ENCODE results near the gene GLCE.

GLCE gene

GRCh38 chr15:69244798-69245197 is 84.4 kb downstream of the GLCE start:
- no peak overlapping the region for H3K4me3 ChIP-seq
- no peaks in the 10 kb centered on the region for H3K27me3 ChIP-seq
- H4K20me1 ChIP-seq: no peaks in the 10 kb centered on the region
- peaks cover 0 to 7% (median 0%) of the 10 kb centered on the region in 10 experiments; a peak in 1 of 20 replicates for H3K4me1 ChIP-seq
- no peak for TF ChIP-seq Cebpa-rat (IDR thresholded peaks at IDR 0.05)
- no peak overlapping the region for H3K27ac ChIP-seq
- H3K4me2 ChIP-seq: no peak overlapping the region
- H3K9ac ChIP-seq: no peak overlapping the region
- peaks cover 0 to 4% (median 0%) of the 10 kb centered on the region in 11 experiments; a peak in 1 of 22 replicates for H3K9me3 ChIP-seq (replicated peaks in 1 of 11)
- H3K36me3 ChIP-seq: no peaks in the 10 kb centered on the region

DNA sequence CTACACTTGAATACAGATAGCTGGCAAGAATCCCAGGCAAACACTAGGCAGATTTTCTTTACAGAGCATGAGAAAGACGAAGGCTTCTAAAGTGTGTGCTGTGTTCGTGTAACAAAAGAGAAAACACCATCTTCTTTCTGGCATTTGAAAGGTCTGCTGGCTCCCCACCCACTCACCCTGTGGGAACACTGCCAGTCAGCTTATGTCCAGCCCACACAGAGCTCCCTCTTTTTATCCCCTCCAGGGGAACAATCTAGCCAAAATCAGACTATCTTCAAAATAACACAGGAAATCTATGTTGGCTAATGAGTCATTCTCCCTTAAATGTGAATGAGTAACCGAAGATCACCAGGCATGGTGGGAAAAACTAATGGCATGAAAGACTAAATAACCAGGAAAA is 92.7 kb downstream of the GLCE start:
- Histone ChIP-seq H3K4me2 (peak overlapping the region in 4 of 11 experiments; percentile 18 to 64 (median 30); a peak in 6 of 22 replicates), H3K9me3 (replicated peaks in 1 of 11) (no peaks in the 10 kb centered on the region), H3K4me1 (peaks cover 0 to 9% (median 0%) of the 10 kb centered on the region in 10 experiments; a peak in 7 of 20 replicates), H3K27me3 (no peaks in the 10 kb centered on the region), H3K4me3 (no peak overlapping the region), H3K27ac (no peak overlapping the region), H3K36me3 (peaks cover 0 to 8% (median 0%) of the 10 kb centered on the region in 11 experiments; a peak in 3 of 22 replicates), H4K20me1 (no peaks in the 10 kb centered on the region), H3K9ac (no peak overlapping the region)
- TF ChIP-seq Cebpa-rat (IDR thresholded peaks at IDR 0.05): no peak

DNA sequence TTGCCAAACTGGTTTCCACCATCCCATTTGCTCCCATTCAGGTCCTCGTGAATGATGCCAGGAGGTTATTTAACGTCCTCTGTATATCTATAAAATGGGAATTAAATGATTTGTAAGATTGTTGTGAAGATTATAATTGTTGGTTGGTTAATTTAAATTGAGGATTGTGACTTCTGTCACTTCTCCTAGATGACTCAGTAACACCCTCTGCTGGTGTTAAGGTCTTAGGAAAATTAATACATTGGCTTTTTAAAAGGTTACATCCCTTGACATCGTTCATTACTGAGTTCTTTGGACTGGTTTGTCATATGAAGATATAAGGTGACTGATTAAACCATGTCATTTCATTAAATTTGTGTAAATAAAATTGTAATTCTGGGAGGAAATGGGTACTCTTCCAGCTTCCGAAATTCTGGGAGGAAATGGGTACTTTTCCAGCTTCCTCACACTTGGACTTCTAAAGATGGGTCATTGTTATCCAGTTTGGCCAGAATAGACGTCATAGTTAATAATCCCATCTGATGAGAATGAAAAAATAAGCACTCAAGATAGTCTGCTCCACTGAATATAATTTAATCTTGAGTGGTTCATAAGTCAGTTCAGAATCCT is 105.0 kb downstream of the GLCE start:
- Histone ChIP-seq H3K9ac (no peak overlapping the region), H3K4me2 (no peak overlapping the region), H3K36me3 (peaks cover 0 to 18% (median 7%) of the 10 kb centered on the region in 11 experiments; a peak in 8 of 22 replicates), H3K4me3 (no peak overlapping the region), H3K9me3 (replicated peaks in 1 of 11) (no peaks in the 10 kb centered on the region), H4K20me1 (no peaks in the 10 kb centered on the region), H3K4me1 (peaks cover 0 to 11% (median 0%) of the 10 kb centered on the region in 10 experiments; a peak in 3 of 20 replicates), H3K27ac (no peak overlapping the region), H3K27me3 (no peaks in the 10 kb centered on the region)
- no peak for TF ChIP-seq Cebpa-rat (IDR thresholded peaks at IDR 0.05)

DNA sequence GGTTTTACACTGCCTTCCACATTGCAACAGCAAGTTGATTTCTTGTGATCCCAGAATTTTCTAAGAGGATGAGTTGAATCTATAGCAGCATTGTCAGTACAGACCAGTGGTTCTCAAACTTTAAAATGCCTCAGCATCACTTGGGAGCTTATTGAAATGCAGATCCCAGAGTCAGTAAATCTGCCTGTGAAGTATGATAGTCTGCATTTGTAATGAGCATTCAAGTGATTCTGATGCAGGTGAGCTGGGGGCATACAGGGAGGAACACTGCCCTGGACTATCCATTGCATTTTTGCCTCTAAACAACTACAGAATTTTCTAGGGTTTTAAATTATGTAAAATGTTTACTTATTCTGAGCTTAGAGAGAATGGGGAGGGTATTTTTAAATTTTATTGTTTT is 110.8 kb downstream of the GLCE start:
- Histone ChIP-seq H3K27ac (no peak overlapping the region), H3K4me3 (no peak overlapping the region), H3K27me3 (no peaks in the 10 kb centered on the region), H3K9ac (no peak overlapping the region), H3K36me3 (peaks cover 0 to 11% (median 0%) of the 10 kb centered on the region in 11 experiments; a peak in 4 of 22 replicates), H3K9me3 (replicated peaks in 1 of 11) (no peaks in the 10 kb centered on the region), H3K4me1 (peaks cover 0 to 13% (median 8%) of the 10 kb centered on the region in 10 experiments; a peak in 11 of 20 replicates), H3K4me2 (no peak overlapping the region), H4K20me1 (no peaks in the 10 kb centered on the region)
- TF ChIP-seq Cebpa-rat (IDR thresholded peaks at IDR 0.05): no peak

- no peak for TF ChIP-seq Cebpa-rat (IDR thresholded peaks at IDR 0.05)
- Histone ChIP-seq H3K27ac (no peak overlapping the region), H3K4me1 (peaks cover 0 to 13% (median 8%) of the 10 kb centered on the region in 10 experiments; a peak in 11 of 20 replicates)
These were observed 111.7 kb downstream of the GLCE start for GRCh38 chr15:69272139-69272538.

GRCh38 chr15:69272891-69273290 is 112.5 kb downstream of the GLCE start:
- no peak overlapping the region for H3K27ac ChIP-seq
- H3K9me3 ChIP-seq (replicated peaks in 1 of 11): no peaks in the 10 kb centered on the region
- no peaks in the 10 kb centered on the region for H4K20me1 ChIP-seq
- no peaks in the 10 kb centered on the region for H3K27me3 ChIP-seq
- H3K4me3 ChIP-seq: no peak overlapping the region
- peaks cover 0 to 13% (median 8%) of the 10 kb centered on the region in 10 experiments; a peak in 11 of 20 replicates for H3K4me1 ChIP-seq
- H3K4me2 ChIP-seq: no peak overlapping the region
- H3K36me3 ChIP-seq: peaks cover 0 to 11% (median 0%) of the 10 kb centered on the region in 11 experiments; a peak in 4 of 22 replicates
- H3K9ac ChIP-seq: no peak overlapping the region
- no peak for TF ChIP-seq Cebpa-rat (IDR thresholded peaks at IDR 0.05)

More at GRCh38 chr15:69272139-69272538, 111.7 kb downstream of the GLCE start:
- Histone ChIP-seq H3K9me3 (replicated peaks in 1 of 11) (no peaks in the 10 kb centered on the region), H4K20me1 (no peaks in the 10 kb centered on the region), H3K9ac (no peak overlapping the region), H3K36me3 (peaks cover 0 to 11% (median 0%) of the 10 kb centered on the region in 11 experiments; a peak in 4 of 22 replicates), H3K4me3 (no peak overlapping the region), H3K27me3 (no peaks in the 10 kb centered on the region), H3K4me2 (no peak overlapping the region)

DNA sequence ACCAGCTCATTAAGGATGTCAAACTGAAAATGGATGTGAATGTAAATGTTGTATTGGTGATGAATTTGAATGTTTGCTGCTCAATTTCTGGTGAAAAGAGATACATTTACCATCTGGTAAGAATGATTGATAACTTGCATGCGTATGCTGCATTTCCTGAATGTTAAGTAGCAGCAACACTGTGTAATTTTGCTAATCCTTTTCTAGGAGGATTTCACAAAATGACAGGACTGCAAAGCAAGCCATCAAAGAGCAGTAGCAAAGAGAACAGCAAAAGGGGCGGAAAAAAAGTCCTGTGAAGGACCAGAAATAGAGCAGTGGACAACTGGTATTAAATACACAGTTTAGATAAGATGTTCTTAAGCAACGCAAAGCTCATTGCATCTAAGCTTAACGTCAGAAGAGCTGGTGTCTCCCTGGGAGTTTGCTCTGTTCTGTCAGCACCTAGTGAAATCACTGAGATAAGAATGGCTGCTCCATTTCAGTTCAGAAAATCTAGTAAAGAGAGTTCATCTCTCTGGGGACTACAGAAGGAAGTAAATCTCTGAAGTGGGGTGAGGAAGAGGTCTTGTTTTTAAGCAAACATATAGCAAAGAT is 114.7 kb downstream of the GLCE start:
- peak overlapping the region in 5 of 11 experiments; percentile 14 to 46 (median 27); a peak in 7 of 22 replicates for H3K4me2 ChIP-seq
- TF ChIP-seq Cebpa-rat (IDR thresholded peaks at IDR 0.05): no peak
- H4K20me1 ChIP-seq: no peaks in the 10 kb centered on the region
- H3K27me3 ChIP-seq: no peaks in the 10 kb centered on the region
- no peak overlapping the region for H3K9ac ChIP-seq
- H3K4me3 ChIP-seq: no peak overlapping the region
- no peaks in the 10 kb centered on the region for H3K36me3 ChIP-seq
- no peaks in the 10 kb centered on the region for H3K9me3 ChIP-seq (replicated peaks in 1 of 11)
- H3K4me1 ChIP-seq: peaks cover 0 to 13% (median 8%) of the 10 kb centered on the region in 10 experiments; a peak in 11 of 20 replicates
- no peak overlapping the region for H3K27ac ChIP-seq

GRCh38 chr15:69275933-69276560 is 115.6 kb downstream of the GLCE start:
- Histone ChIP-seq H3K9ac (no peak overlapping the region), H3K4me3 (no peak overlapping the region), H3K36me3 (no peaks in the 10 kb centered on the region), H3K9me3 (replicated peaks in 1 of 11) (no peaks in the 10 kb centered on the region), H3K27me3 (no peaks in the 10 kb centered on the region), H3K27ac (no peak overlapping the region), H4K20me1 (no peaks in the 10 kb centered on the region), H3K4me2 (peak overlapping the region in 3 of 11 experiments; percentile 14 to 35 (median 21); a peak in 3 of 22 replicates), H3K4me1 (peaks cover 0 to 13% (median 8%) of the 10 kb centered on the region in 10 experiments; a peak in 11 of 20 replicates)
- no peak for TF ChIP-seq Cebpa-rat (IDR thresholded peaks at IDR 0.05)

- no peak overlapping the region for H3K9ac ChIP-seq
- peaks cover 0 to 13% (median 8%) of the 10 kb centered on the region in 10 experiments; a peak in 11 of 20 replicates for H3K4me1 ChIP-seq
- H3K27me3 ChIP-seq: no peaks in the 10 kb centered on the region
- no peak overlapping the region for H3K27ac ChIP-seq
- no peaks in the 10 kb centered on the region for H4K20me1 ChIP-seq
- H3K4me3 ChIP-seq: no peak overlapping the region
- no peak overlapping the region for H3K4me2 ChIP-seq
- H3K36me3 ChIP-seq: no peaks in the 10 kb centered on the region
- no peaks in the 10 kb centered on the region for H3K9me3 ChIP-seq (replicated peaks in 1 of 11)
- TF ChIP-seq Cebpa-rat (IDR thresholded peaks at IDR 0.05): no peak
These were observed 116.9 kb downstream of the GLCE start for GRCh38 chr15:69277316-69277715.

Data from BLaER1 treated with 17β-estradiol and CSF1 and Interleukin-3, amounts not matched to agents 10 nM and 100 nM (cell line).